ENCODE measurements around the gene MAIP1. TPM values are rescaled to one million over a fixed set of nuclear protein-coding genes. Genes with fewer than 3 reads are reported as not detected.

The MAIP1 gene
- total and polyA plus RNA-seq, 4 donors: 15.6 to 27.8 (median 20.2) TPM

- Histone ChIP-seq H3K36me3 (ENCODE audit: control insufficient read depth, insufficient read depth, low read length) (peaks cover 6% of the 10 kb centered on the region), H3K27ac (ENCODE audit: low read depth, low read length) (no peak overlapping the region), H3K4me3 (ENCODE audit: low read depth, low read length) (no peak overlapping the region), H3K4me1 (ENCODE audit: control insufficient read depth, insufficient read depth, low read length) (no peaks in the 10 kb centered on the region), H3K9me3 (ENCODE audit: control insufficient read depth, insufficient read depth, low read length) (no peaks in the 10 kb centered on the region), H3K27me3 (ENCODE audit: control insufficient read depth, insufficient read depth, low read length) (no peaks in the 10 kb centered on the region)
- 63% methylated on average over 3 of the region's 5 CpGs for WGBS (ENCODE audit: insufficient coverage)
- no peak for DNase-seq (ENCODE audit: low read depth in 4 of 6, low spot score in 6 of 6)
Observed at GRCh38 chr2:199922856-199923255, 32.5 kb upstream of the MAIP1 start.

GRCh38 chr2:199923924-199924323 is 31.5 kb upstream of the MAIP1 start:
- no peak for DNase-seq (ENCODE audit: low read depth in 4 of 6, low spot score in 6 of 6)
- peaks cover 4% of the 10 kb centered on the region for H3K36me3 ChIP-seq (ENCODE audit: control insufficient read depth, insufficient read depth, low read length)
- no peak overlapping the region for H3K27ac ChIP-seq (ENCODE audit: low read depth, low read length)
- no peaks in the 10 kb centered on the region for H3K27me3 ChIP-seq (ENCODE audit: control insufficient read depth, insufficient read depth, low read length)
- WGBS (ENCODE audit: insufficient coverage): 100% methylated on average over 1 of the region's 2 CpGs
- no peaks in the 10 kb centered on the region for H3K9me3 ChIP-seq (ENCODE audit: control insufficient read depth, insufficient read depth, low read length)
- no peak overlapping the region for H3K4me3 ChIP-seq (ENCODE audit: low read depth, low read length)
- no peaks in the 10 kb centered on the region for H3K4me1 ChIP-seq (ENCODE audit: control insufficient read depth, insufficient read depth, low read length)

GRCh38 chr2:199926806-199927205 is 28.6 kb upstream of the MAIP1 start:
- Histone ChIP-seq H3K27me3 (ENCODE audit: control insufficient read depth, insufficient read depth, low read length) (no peaks in the 10 kb centered on the region), H3K27ac (ENCODE audit: low read depth, low read length) (no peak overlapping the region), H3K4me3 (ENCODE audit: low read depth, low read length) (no peak overlapping the region), H3K9me3 (ENCODE audit: control insufficient read depth, insufficient read depth, low read length) (no peaks in the 10 kb centered on the region), H3K4me1 (ENCODE audit: control insufficient read depth, insufficient read depth, low read length) (no peaks in the 10 kb centered on the region), H3K36me3 (ENCODE audit: control insufficient read depth, insufficient read depth, low read length) (peaks cover 3% of the 10 kb centered on the region)
- DNase-seq (ENCODE audit: low read depth in 4 of 6, low spot score in 6 of 6): no peak
- WGBS (ENCODE audit: insufficient coverage): no CpG with 5 or more reads among the region's 1 CpG

GRCh38 chr2:199928226-199928625 is 27.2 kb upstream of the MAIP1 start:
- Histone ChIP-seq H3K9me3 (ENCODE audit: control insufficient read depth, insufficient read depth, low read length) (no peaks in the 10 kb centered on the region), H3K4me3 (ENCODE audit: low read depth, low read length) (no peak overlapping the region), H3K27ac (ENCODE audit: low read depth, low read length) (no peak overlapping the region), H3K36me3 (ENCODE audit: control insufficient read depth, insufficient read depth, low read length) (no peaks in the 10 kb centered on the region), H3K27me3 (ENCODE audit: control insufficient read depth, insufficient read depth, low read length) (no peaks in the 10 kb centered on the region), H3K4me1 (ENCODE audit: control insufficient read depth, insufficient read depth, low read length) (no peaks in the 10 kb centered on the region)
- no peak for DNase-seq (ENCODE audit: low read depth in 4 of 6, low spot score in 6 of 6)
- whole genome bisulfite sequencing (ENCODE audit: insufficient coverage): 37% methylated on average over 2 of the region's 2 CpGs

GRCh38 chr2:199928626-199929025 is 26.8 kb upstream of the MAIP1 start:
- Histone ChIP-seq H3K27ac (ENCODE audit: low read depth, low read length) (no peak overlapping the region), H3K36me3 (ENCODE audit: control insufficient read depth, insufficient read depth, low read length) (no peaks in the 10 kb centered on the region), H3K4me1 (ENCODE audit: control insufficient read depth, insufficient read depth, low read length) (no peaks in the 10 kb centered on the region), H3K4me3 (ENCODE audit: low read depth, low read length) (no peak overlapping the region), H3K27me3 (ENCODE audit: control insufficient read depth, insufficient read depth, low read length) (no peaks in the 10 kb centered on the region), H3K9me3 (ENCODE audit: control insufficient read depth, insufficient read depth, low read length) (no peaks in the 10 kb centered on the region)
- DNase-seq (ENCODE audit: low read depth in 4 of 6, low spot score in 6 of 6): no peak

- DNase-seq (ENCODE audit: low read depth in 4 of 6, low spot score in 6 of 6): no peak
- Histone ChIP-seq H3K4me1 (ENCODE audit: control insufficient read depth, insufficient read depth, low read length) (no peaks in the 10 kb centered on the region), H3K4me3 (ENCODE audit: low read depth, low read length) (no peak overlapping the region), H3K27ac (ENCODE audit: low read depth, low read length) (no peak overlapping the region), H3K36me3 (ENCODE audit: control insufficient read depth, insufficient read depth, low read length) (no peaks in the 10 kb centered on the region), H3K9me3 (ENCODE audit: control insufficient read depth, insufficient read depth, low read length) (no peaks in the 10 kb centered on the region), H3K27me3 (ENCODE audit: control insufficient read depth, insufficient read depth, low read length) (no peaks in the 10 kb centered on the region)
- WGBS (ENCODE audit: insufficient coverage): no CpG with 5 or more reads among the region's 2 CpGs
Observed at GRCh38 chr2:199929262-199929661, 26.1 kb upstream of the MAIP1 start.

GRCh38 chr2:199932312-199932855 is 23.0 kb upstream of the MAIP1 start:
- Histone ChIP-seq H3K27ac (ENCODE audit: low read depth, low read length) (peak overlapping the region; percentile 53), H3K4me3 (ENCODE audit: low read depth, low read length) (no peak overlapping the region), H3K27me3 (ENCODE audit: control insufficient read depth, insufficient read depth, low read length) (no peaks in the 10 kb centered on the region), H3K9me3 (ENCODE audit: control insufficient read depth, insufficient read depth, low read length) (no peaks in the 10 kb centered on the region), H3K36me3 (ENCODE audit: control insufficient read depth, insufficient read depth, low read length) (peaks cover 2% of the 10 kb centered on the region), H3K4me1 (ENCODE audit: control insufficient read depth, insufficient read depth, low read length) (no peaks in the 10 kb centered on the region)
- no CpG with 5 or more reads among the region's 4 CpGs for WGBS (ENCODE audit: insufficient coverage)
- DNase-seq (ENCODE audit: low read depth in 4 of 6, low spot score in 6 of 6): peak in 5 of 6 donors; percentile 15 to 80 (median 50)

GRCh38 chr2:199933466-199933865 is 21.9 kb upstream of the MAIP1 start:
- Histone ChIP-seq H3K9me3 (ENCODE audit: control insufficient read depth, insufficient read depth, low read length) (no peaks in the 10 kb centered on the region), H3K27me3 (ENCODE audit: control insufficient read depth, insufficient read depth, low read length) (no peaks in the 10 kb centered on the region), H3K36me3 (ENCODE audit: control insufficient read depth, insufficient read depth, low read length) (peaks cover 6% of the 10 kb centered on the region), H3K27ac (ENCODE audit: low read depth, low read length) (no peak overlapping the region), H3K4me1 (ENCODE audit: control insufficient read depth, insufficient read depth, low read length) (no peaks in the 10 kb centered on the region), H3K4me3 (ENCODE audit: low read depth, low read length) (no peak overlapping the region)
- WGBS (ENCODE audit: insufficient coverage): no CpG with 5 or more reads among the region's 3 CpGs
- DNase-seq (ENCODE audit: low read depth in 4 of 6, low spot score in 6 of 6): no peak

- H3K4me1 ChIP-seq (ENCODE audit: control insufficient read depth, insufficient read depth, low read length): no peaks in the 10 kb centered on the region
- DNase-seq (ENCODE audit: low read depth in 4 of 6, low spot score in 6 of 6): no peak
- no peak overlapping the region for H3K4me3 ChIP-seq (ENCODE audit: low read depth, low read length)
- H3K9me3 ChIP-seq (ENCODE audit: control insufficient read depth, insufficient read depth, low read length): no peaks in the 10 kb centered on the region
- no CpG with 5 or more reads among the region's 2 CpGs for WGBS (ENCODE audit: insufficient coverage)
- H3K27me3 ChIP-seq (ENCODE audit: control insufficient read depth, insufficient read depth, low read length): no peaks in the 10 kb centered on the region
- peaks cover 10% of the 10 kb centered on the region for H3K36me3 ChIP-seq (ENCODE audit: control insufficient read depth, insufficient read depth, low read length)
- H3K27ac ChIP-seq (ENCODE audit: low read depth, low read length): no peak overlapping the region
Observed at GRCh38 chr2:199936554-199936953, 18.8 kb upstream of the MAIP1 start.

- Histone ChIP-seq H3K27ac (ENCODE audit: low read depth, low read length) (no peak overlapping the region), H3K27me3 (ENCODE audit: control insufficient read depth, insufficient read depth, low read length) (no peaks in the 10 kb centered on the region), H3K4me1 (ENCODE audit: control insufficient read depth, insufficient read depth, low read length) (no peaks in the 10 kb centered on the region), H3K36me3 (ENCODE audit: control insufficient read depth, insufficient read depth, low read length) (peaks cover 10% of the 10 kb centered on the region), H3K4me3 (ENCODE audit: low read depth, low read length) (no peak overlapping the region), H3K9me3 (ENCODE audit: control insufficient read depth, insufficient read depth, low read length) (no peaks in the 10 kb centered on the region)
- WGBS (ENCODE audit: insufficient coverage): 100% methylated on average over 1 of the region's 2 CpGs
- DNase-seq (ENCODE audit: low read depth in 4 of 6, low spot score in 6 of 6): peak in 2 of 6 donors; percentile 23 to 47
Observed at GRCh38 chr2:199940373-199940772, 15.0 kb upstream of the MAIP1 start.

Measured in spinal cord (tissue), 10 donors.